Spinal cord (tissue), 10 donors: ENCODE measurements around the gene ZMPSTE24. TPM values are rescaled to one million over a fixed set of nuclear protein-coding genes. Genes with fewer than 3 reads are reported as not detected.
"Not testable (repeated sequence)": the region's sequence is repeated elsewhere in the genome, so short reads cannot be mapped to it uniquely, and the experiment has no call there.

Experiments
- DNase-seq, 6 donors: peaks; one replicate each; pipeline versions ENCODE4 v3.0.0 to v3.0.0-alpha.2; 2013 to 2015; ENCODE audit warnings: low spot score in 6 of 6, low read depth in 4 of 6
- H3K27ac ChIP-seq: one replicate; pipeline ENCODE4 v1.5.1; 2013; ENCODE audit warnings: low read depth, low read length, control low read depth
- H3K27me3 ChIP-seq: one replicate; pipeline ENCODE4 v1.6.1; 2013; ENCODE audit warnings: low read length; ENCODE audit not compliant: control insufficient read depth, insufficient read depth
- H3K36me3 ChIP-seq: one replicate; pipeline ENCODE4 v1.6.1; 2013; ENCODE audit warnings: low read length; ENCODE audit not compliant: control insufficient read depth, insufficient read depth
- H3K4me1 ChIP-seq: one replicate; pipeline ENCODE4 v1.6.1; 2013; ENCODE audit warnings: low read length; ENCODE audit not compliant: control insufficient read depth, insufficient read depth
- H3K4me3 ChIP-seq: one replicate; pipeline ENCODE4 v1.5.1; 2013; ENCODE audit warnings: low read depth, low read length, control low read depth
- H3K9me3 ChIP-seq: one replicate; pipeline ENCODE4 v1.6.1; 2013; ENCODE audit warnings: low read length; ENCODE audit not compliant: control insufficient read depth, insufficient read depth
- WGBS: methylation state at CpG from one replicate; pipeline ENCODE4 v1.1.5; 2013; ENCODE audit warnings: missing lambda C conversion rate; ENCODE audit not compliant: insufficient coverage; 5-methylcytosine and 5-hydroxymethylcytosine counted together
- polyA plus RNA-seq, 2 donors: library from polyadenylated mRNA; unstranded; fragments of 120-200 nt; gene quantifications; one replicate each; pipeline ENCODE4 v1.2.1, GENCODE V29; 2013; ENCODE audit not compliant: insufficient read length in 2 of 2
- total RNA-seq, 2 donors: library from RNA; depleted of rRNA in 1 of 2; stranded (reverse); fragments of 120-200 nt in 1 of 2; fragments of >200 nt in 1 of 2; gene quantifications; one replicate each; pipeline versions ENCODE4 v1.2.3 to v1.2.4, GENCODE V29; 2013 to 2014
- donor health status: healthy.

ZMPSTE24 gene
- total and polyA plus RNA-seq, 4 donors: 38.9 to 70.9 (median 42.5) TPM

DNA sequence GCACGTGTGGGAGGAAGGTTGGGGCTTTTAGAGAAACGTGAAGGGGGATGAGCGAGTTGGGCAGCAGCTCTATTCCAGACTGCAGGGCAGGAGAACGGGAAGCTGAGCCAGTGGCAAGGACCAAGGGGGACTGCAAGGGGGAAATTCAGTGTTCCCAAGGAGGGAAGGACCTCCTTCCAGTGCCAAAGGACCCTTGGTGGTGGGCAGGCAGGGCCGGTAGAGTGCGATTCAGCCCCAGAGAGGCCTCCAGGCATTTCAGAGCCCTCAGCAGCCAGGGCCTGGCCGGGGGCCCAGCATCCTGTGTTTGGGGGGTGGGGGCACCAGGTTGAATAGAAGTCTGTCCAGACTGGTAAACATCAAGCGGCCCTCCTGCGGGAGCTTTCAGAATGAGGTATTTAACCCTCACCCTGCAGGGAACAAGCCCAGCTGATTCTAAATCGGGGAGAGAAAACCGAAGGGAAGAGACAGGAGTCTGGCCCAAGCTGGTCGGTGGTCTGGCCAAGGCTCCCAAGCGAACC lies 56.7 kb downstream of the ZMPSTE24 start:
- H3K27me3 ChIP-seq: peaks cover 35% of the 10 kb centered on the region
- DNase-seq: peak; percentile 39 to 86 (median 54)

GRCh38 chr1:40315239-40315794 lies 57.3 kb downstream of the ZMPSTE24 start:
- peak; percentile 59 to 95 (median 63) for DNase-seq
- peaks cover 35% of the 10 kb centered on the region for H3K27me3 ChIP-seq

More for the DNA sequence above, 56.7 kb downstream of the ZMPSTE24 start:
- peak overlapping the region; percentile 52 for H3K4me3 ChIP-seq
- H3K9me3 ChIP-seq: no peaks in the 10 kb centered on the region
- H3K27ac ChIP-seq: peak overlapping the region; percentile 92
- H3K36me3 ChIP-seq: peaks cover 18% of the 10 kb centered on the region
- H3K4me1 ChIP-seq: peaks cover 78% of the 10 kb centered on the region
- WGBS: 16% methylated on average over 13 of the region's 13 CpGs

GRCh38 chr1:40315795-40316594 lies 58.0 kb downstream of the ZMPSTE24 start:
- peak in 4 of 6 donors; percentile 21 to 63 (median 32) for DNase-seq
- Histone ChIP-seq H3K9me3 (no peaks in the 10 kb centered on the region), H3K27ac (peak overlapping the region; percentile 92), H3K27me3 (peaks cover 35% of the 10 kb centered on the region), H3K4me1 (peaks cover 65% of the 10 kb centered on the region), H3K36me3 (peaks cover 12% of the 10 kb centered on the region), H3K4me3 (peak overlapping the region; percentile 52)
- WGBS: 2% methylated on average over 29 of the region's 41 CpGs

More at GRCh38 chr1:40315239-40315794, 57.3 kb downstream of the ZMPSTE24 start:
- WGBS: 2% methylated on average over 39 of the region's 42 CpGs
- Histone ChIP-seq H3K4me1 (peaks cover 72% of the 10 kb centered on the region), H3K36me3 (peaks cover 17% of the 10 kb centered on the region), H3K4me3 (peak overlapping the region; percentile 52), H3K9me3 (no peaks in the 10 kb centered on the region), H3K27ac (peak overlapping the region; percentile 92)

GRCh38 chr1:40316595-40317393 lies 58.8 kb downstream of the ZMPSTE24 start, which contains the start of gene COL9A2:
COL9A2 (minus strand) TSS chr1:40317286; CDS start chr1:40317197, 89 bp downstream.
- Histone ChIP-seq H3K36me3 (peaks cover 8% of the 10 kb centered on the region), H3K27ac (peak within 1 kb of the TSS; percentile 92), H3K27me3 (peaks cover 35% of the 10 kb centered on the region), H3K9me3 (no peaks in the 10 kb centered on the region), H3K4me3 (peak within 1 kb of the TSS; percentile 52), H3K4me1 (peaks cover 60% of the 10 kb centered on the region)
- under 1% methylated on average over 84 of the region's 84 CpGs for WGBS
- peak in 3 of 6 donors; percentile 33 to 80 (median 56) for DNase-seq

DNA sequence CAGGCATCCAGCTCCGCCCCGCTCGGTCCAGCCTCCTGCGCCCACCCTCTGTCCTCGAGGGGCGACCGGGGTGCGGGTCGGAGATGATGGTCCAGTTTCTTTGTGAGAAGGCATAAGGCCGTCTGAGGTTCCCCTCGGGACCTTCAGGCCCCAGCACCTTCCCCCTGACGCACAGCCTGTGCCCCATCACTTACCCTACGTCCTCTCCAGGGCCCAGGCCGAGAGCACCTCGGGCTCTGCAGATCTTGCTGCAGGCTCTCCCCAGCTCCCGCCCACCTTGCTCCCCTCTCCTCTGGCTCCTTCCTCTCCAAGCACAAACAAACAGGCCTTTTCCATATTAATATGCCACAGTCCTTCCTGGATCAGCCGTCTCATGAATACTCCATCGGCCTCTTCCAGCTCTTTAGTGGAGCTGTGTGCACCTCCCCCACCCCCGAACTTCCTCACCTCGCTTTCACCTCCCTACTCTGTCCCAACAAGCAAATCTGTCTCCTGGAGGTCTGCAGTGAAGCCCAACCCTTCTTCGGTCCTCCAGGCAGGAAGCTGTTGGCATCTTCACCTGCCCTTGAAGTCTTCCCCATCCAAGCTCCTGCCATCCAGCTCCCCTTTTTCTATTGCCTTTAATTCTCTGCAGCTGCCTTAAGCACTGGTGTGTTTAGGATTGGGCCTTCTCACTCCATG lies 59.5 kb downstream of the ZMPSTE24 start:
- H3K4me3 ChIP-seq: no peak overlapping the region
- DNase-seq: no peak
- WGBS: 12% methylated on average over 21 of the region's 21 CpGs
- H3K4me1 ChIP-seq: peaks cover 53% of the 10 kb centered on the region
- H3K27ac ChIP-seq: no peak overlapping the region
- H3K36me3 ChIP-seq: peaks cover under 1% of the 10 kb centered on the region
- H3K9me3 ChIP-seq: no peaks in the 10 kb centered on the region
- H3K27me3 ChIP-seq: peaks cover 35% of the 10 kb centered on the region

- Histone ChIP-seq H3K4me3 (no peak overlapping the region), H3K27me3 (peaks cover 35% of the 10 kb centered on the region), H3K27ac (no peak overlapping the region), H3K4me1 (peaks cover 43% of the 10 kb centered on the region), H3K9me3 (no peaks in the 10 kb centered on the region), H3K36me3 (no peaks in the 10 kb centered on the region)
- no peak for DNase-seq
- 95% methylated on average over 4 of the region's 4 CpGs for WGBS
Observed at GRCh38 chr1:40318476-40318875, 60.4 kb downstream of the ZMPSTE24 start.

GRCh38 chr1:40318970-40319621 lies 61.1 kb downstream of the ZMPSTE24 start:
- no peak overlapping the region for H3K27ac ChIP-seq

GRCh38 chr1:40331403-40331802 lies 73.4 kb downstream of the ZMPSTE24 start:
- not testable (repeated sequence) for H3K9me3 ChIP-seq, DNase-seq, H3K4me3 ChIP-seq, H3K36me3 ChIP-seq, H3K27me3 ChIP-seq, H3K27ac ChIP-seq, H3K4me1 ChIP-seq
- WGBS: no CpG with 5 or more reads among the region's 1 CpG

More at GRCh38 chr1:40318970-40319621, 61.1 kb downstream of the ZMPSTE24 start:
- H3K36me3 ChIP-seq: no peaks in the 10 kb centered on the region
- peaks cover 35% of the 10 kb centered on the region for H3K27me3 ChIP-seq
- DNase-seq: no peak
- H3K4me3 ChIP-seq: no peak overlapping the region
- no peaks in the 10 kb centered on the region for H3K9me3 ChIP-seq
- WGBS: 94% methylated on average over 4 of the region's 4 CpGs
- peaks cover 37% of the 10 kb centered on the region for H3K4me1 ChIP-seq
